ENCODE results near the gene TULP4.
"Not testable (repeated sequence)": the region's sequence is repeated elsewhere in the genome, so short reads cannot be mapped to it uniquely, and the experiment has no call there.

Gene TULP4

DNA sequence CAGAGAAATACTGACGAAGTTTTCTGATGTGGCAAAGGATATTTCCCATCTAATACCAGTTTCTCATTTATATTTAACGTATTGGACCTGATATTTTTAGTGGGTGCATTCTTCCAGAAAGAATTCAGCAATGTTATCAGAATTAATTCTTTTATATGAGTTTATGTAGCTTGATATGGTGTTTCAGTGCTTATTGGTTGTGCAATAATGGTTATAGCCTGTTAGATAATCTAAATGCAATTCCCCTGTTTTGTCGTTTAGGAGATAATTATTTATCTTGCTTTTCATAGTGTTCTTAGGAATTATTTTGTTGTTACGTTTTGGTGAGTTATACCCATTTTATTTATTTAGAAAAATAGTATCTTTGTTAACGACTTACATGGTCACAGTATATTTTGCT is 196.2 kb downstream of the TULP4 start:
- DNase-seq = no peak

GRCh38 chr6:158509465-158509864 is 197.2 kb downstream of the TULP4 start:
- DNase-seq = no peak

GRCh38 chr6:158512809-158513208 is 200.5 kb downstream of the TULP4 start:
- no peak for DNase-seq

DNA sequence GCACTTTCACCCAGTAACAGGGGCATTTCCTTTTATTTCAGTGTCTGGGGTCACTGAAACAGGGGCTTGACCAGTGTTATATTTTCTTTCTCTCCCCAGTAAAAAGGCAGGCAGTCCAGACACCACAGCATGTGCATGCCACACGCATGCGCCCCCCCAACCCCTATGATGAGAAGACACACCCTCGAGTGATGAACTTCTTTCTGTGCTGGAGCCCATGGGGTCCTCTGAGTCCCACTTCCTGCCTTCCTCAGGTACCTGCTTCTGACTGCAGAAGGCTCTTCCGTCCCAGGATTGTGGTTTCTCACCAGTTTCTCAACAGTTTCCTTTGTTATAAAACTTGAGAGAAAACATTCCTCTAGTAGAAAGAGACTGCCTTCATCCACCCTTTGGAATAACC is 201.9 kb downstream of the TULP4 start:
- DNase-seq = no peak

DNA sequence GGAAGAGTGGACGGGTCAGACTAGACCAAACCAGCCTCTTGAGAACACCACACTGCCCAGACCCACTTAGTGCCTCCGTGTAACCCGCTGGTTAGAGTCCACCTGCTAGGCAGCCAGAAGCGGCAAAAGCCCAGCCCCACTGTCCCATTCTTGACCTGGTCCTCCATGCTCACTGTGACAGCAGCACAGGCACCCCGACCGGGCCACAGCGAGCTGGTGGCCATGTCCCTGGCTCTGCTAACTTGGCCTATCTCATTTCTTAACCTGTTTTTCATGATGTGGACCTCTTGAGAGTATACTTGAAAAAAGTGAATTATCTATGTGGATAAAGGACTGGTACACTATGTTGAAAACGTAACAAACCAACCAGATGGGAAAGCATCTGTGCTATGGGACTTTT is 202.7 kb downstream of the TULP4 start:
- DNase-seq = no peak

DNA sequence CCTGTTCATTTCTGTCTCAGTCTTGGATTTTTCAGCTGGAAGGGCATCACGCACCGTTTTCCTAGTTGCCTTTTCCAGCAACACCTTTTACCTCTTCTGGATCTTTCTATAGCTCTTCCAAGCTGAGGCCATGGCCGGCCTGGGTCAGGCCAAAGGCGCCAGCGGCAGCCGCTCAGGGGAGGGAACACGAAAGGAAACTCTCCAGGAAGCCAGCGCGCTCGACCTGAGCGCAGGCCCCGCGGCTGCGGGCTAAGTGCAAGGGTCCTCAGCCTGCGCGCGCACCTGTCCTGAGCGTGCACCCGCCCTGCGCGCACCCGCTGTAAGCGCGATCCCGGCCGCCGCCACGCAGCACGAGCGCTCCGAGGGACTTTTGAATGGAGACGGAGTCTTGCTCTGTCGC is 203.8 kb downstream of the TULP4 start:
- no peak for DNase-seq

GRCh38 chr6:158517038-158517437 is 204.8 kb downstream of the TULP4 start:
- DNase-seq = no peak

DNA sequence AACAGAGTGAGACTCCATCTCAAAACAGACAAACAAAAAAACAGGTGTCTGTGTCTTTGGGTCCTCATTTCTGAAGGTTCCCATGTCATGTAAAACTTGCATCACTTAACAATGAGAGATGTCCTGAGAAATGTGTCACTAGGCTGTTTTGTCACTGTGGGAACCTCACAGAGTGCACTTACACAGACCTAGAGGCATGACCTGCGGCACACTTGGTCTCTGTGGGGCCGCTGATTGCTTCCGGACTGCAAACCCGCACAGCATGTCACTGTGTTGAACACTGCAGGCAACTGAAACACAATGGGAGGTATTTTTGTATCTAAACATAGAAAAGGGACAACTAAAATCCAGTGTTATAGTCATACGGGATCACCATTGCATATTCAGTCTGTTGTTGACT is 205.3 kb downstream of the TULP4 start:
- no peak for DNase-seq

- DNase-seq = peak; percentile 42 to 46
Observed at GRCh38 chr6:158518191-158519127, 206.2 kb downstream of the TULP4 start.

- no peak for DNase-seq
Observed at GRCh38 chr6:158519300-158519699, 207.0 kb downstream of the TULP4 start.

- DNase-seq = no peak
Observed at GRCh38 chr6:158519761-158520160, 207.5 kb downstream of the TULP4 start.

GRCh38 chr6:158520975-158521374 is 208.7 kb downstream of the TULP4 start:
- not testable (repeated sequence) for DNase-seq

DNA sequence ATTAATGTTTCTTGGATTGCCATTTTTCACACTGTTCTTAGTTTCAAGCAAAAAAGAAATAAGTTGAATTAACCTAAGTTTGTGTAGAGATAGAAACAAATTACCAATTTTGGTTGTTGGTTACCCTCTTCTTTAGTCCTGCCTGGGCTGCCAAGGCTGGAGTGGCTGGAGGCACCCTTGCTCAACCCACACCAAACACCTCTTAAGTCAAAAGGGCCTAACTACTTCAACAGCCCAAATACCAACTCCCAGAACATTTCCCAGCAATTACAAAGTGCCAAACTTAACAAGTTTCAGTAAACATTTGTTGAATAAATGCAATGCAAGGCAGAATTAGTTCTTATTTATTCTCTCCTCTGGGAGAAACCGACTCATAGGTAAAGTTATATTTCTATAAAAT is 209.5 kb downstream of the TULP4 start:
- no peak for DNase-seq

DNA sequence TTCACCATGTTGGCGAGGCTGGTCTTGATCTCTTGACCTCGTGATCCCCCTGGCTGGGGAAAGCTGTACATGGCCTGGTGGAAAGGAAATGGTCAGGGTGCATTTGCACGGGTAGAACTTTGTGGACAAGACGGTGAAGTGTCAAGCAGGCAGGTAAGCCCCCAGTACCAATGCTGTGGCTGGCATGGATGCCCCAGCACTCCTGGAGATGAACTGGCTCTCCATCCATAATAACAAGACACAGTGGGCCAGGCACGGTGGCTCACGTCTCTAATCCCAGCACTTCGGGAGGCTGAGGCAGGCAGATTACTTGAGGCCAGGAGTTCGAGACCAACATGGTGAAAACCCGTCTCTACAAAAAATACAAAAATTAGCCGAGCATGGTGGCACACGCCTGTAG is 210.4 kb downstream of the TULP4 start:
- no peak for DNase-seq

GRCh38 chr6:158524311-158524710 is 212.0 kb downstream of the TULP4 start:
- no peak for DNase-seq

- not testable (repeated sequence) for DNase-seq
Observed at GRCh38 chr6:158527858-158528257, 215.6 kb downstream of the TULP4 start.

- DNase-seq = no peak
Observed at GRCh38 chr6:158528826-158529225, 216.6 kb downstream of the TULP4 start.

DNA sequence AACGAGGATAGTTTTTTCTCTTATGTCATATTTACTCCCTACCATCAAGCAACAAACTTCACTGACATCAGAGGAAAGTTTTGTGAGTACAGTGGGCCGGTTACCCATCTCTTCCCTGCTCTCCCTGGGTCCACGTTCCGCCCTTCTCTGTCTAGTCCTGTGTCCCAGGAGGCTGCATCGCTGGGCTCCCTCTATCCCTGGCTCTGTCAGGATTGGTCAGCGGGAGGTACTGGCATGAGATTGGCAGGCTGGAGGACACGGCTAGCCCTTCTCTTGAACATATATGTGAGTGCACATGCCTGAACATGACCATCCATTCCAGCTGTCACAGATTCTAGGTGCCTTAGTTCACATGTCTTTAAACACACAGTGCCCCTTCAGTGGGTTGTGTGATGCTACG is 217.4 kb downstream of the TULP4 start:
- no peak for DNase-seq

DNA sequence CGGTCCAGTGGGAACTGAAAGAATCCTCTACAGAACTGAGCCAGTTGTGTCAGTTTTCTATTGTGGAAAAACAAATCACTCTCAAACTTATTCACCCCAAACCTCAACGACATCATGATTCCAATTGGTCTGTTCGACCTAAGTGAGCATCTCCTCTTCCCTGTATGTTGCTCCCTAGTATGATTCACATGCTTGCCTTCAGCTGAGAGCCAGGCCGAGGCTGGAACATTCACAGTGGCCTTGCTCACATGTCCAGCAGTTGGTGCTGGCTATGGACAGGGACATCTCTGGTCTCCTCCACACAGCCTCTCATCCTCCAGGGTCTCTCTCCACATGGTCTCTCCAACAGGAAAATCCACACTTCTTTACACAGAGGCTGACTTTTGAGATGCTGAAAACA is 219.3 kb downstream of the TULP4 start:
- no peak for DNase-seq

- no peak for DNase-seq
Observed at GRCh38 chr6:158531970-158532369, 219.7 kb downstream of the TULP4 start.

DNA sequence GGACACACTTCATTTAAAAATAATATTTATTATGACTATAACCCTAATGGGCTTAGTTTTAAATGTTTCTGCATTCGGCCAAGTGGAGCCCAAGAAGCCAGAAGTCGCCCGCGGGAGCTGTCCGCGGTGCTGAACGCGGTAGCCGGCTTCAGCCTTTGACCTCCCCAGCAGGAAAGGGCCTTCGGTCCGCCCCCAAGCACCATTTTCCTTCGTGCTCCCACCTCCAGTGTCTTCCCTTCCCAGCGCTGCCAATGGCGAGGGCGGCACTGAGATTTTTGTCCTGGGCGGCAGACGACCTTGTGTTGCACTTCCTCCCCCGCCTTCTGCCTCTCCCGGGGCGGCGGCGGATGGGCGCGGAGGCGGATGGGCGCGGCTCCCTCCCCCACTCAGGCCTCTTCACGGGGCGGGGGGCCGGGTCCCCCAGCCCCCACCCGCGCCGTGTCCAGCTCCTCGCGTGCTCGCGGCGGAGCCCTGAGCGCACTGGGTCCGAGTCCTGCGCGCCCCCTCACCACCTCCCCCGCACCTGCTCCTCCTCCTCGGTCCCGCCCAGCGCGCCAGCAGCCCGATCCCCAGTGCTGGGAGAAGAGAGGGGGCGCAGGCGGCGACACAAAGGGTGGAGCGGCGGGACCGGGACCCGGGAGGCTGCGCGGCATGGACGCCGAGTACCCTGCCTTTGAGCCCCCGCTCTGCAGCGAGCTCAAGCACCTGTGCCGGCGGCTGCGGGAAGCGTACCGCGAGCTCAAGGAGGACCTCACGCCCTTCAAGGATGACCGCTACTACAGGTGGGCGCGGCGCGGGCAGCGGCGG is 224.0 kb downstream of the TULP4 start:
- peak; percentile 43 to 52 for DNase-seq

DNA sequence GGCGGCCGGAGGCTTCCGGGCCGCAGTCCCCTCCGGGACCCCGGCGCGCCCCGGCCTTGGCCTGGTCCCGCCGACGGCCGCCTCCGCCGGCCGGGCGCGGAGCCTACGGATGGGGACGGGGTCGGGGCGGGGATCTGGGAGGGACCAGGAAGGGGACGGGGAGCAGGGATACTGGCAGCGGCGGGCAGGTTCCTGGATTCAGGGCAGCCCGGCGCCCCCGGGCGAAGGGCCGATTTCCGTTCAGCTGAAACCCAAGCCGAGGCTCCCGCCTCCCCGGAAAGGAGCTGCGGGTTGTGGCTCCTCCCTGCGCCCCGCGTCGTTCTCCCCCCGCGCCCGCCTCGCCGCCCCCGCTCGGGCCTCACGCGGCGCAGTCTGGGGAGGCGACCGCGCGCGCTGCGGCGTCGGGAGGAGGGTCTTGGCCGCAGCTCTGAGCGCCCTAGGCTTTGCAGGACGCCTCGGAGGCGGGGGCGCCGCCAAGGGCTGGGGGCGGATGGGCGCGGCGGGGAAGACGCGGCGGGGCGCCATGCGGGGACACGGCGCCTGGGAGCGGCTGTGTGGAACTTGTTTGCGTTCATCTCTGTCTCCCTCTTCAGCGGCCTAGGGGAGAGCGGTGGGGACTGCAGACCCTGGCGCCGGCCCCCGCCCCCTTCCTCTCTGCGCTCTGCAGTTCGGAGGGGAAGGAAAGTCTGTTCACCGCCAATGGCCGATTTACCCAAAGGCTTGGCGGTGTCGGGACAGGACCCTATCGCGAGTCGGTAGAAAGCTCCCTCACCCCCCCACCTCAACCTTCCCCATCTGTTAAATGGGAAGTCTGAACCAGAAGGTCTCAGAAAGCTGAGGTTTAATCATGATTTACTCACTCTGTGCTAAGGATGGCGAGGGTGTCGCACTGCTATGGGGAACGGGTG is 224.9 kb downstream of the TULP4 start:
- no peak for DNase-seq

- DNase-seq = no peak
Observed at GRCh38 chr6:158538741-158539140, 226.5 kb downstream of the TULP4 start.

Measured in activated CD4-positive, alpha-beta T cell treated with anti-CD3 and anti-CD28 coated beads, Interleukin-2, amount 50 U/mL, for 4 hours (primary cell).